Measurements from ENCODE around the gene GCSAM.

The GCSAM gene

DNA sequence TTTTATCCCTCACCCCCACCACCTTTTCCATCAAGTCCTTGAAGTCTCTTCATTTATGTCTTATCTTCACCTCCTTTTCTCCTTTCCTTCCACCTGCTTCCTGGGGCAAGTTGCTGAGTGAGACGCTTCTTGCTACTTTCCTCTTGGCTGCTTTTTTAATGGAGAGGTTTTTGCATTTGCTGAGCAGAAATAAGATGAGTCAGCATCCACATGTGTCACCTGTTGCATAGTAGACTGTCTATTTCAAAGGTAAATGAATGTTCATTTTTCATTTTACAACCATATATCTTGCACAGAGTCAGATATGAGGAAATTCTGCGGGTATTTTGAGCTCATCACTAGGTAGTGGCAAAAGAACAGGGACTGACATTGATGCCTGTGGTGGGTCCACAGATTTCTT, 28.3 kb downstream of the GCSAM start:
- no peak for DNase-seq (ENCODE audit: low read depth in 2 of 2)

- no peak for DNase-seq (ENCODE audit: low read depth in 2 of 2)
These were observed 31.1 kb downstream of the GCSAM start for GRCh38 chr3:112101916-112102315.

DNA sequence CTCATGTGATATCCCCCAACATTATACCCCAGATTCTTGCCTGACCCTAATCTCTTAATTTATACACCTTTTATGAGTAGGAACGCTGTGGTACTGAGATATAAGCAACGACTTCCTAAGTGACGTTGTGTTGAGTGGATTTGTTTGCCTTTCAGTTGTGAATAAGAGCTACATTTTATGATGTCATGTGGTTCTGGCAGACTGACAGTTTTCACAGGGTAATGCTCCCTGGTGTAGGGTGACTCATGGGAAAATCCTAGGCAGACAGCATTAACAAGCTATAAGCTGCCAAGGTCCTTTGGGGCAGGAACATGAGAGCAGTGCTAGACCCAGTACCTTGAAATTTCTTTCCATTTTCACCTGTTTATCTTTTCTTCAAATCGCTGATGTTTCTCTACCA, 35.7 kb downstream of the GCSAM start:
- peak in 1 of 2 donors; percentile 9 for DNase-seq (ENCODE audit: low read depth in 2 of 2)

DNA sequence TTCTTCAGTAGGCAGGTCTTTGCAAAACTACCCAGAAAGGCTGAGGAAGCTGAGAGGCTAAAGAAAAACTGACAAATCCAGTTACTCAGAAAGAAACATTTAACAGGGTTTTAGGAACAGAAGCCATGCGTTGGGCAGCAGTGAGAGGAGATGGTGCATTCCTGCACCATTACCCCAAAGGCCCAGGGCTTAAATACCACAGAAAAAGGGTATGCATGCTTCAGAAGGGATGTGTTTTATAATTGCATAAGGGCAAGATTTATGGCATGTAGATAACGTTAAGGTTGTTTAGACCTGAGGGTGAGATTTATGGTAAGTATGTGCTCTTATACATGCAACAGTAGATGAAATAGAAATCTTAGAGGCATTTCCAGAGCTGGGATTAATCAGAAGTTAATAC, 36.9 kb downstream of the GCSAM start:
- DNase-seq (ENCODE audit: low read depth in 2 of 2) = no peak

DNA sequence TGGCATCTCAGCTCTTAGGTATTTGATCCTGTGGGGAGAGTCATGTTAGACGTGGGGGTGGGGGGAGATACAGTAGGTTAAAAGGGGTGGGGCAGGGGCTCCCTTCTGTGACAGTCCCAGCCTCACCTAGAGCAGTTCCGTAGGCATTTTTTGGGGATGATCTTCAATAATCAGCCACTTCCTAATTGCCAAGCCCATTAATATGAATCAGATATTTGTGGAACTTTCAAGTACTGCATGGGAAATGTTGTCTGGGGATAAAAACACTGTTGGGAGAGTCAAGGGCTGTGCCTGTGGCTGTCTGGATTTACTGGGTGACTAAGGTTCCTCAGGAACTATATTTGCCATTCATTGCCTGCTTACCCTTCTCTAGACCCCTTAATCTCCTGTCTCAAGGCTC, 37.3 kb downstream of the GCSAM start:
- no peak for DNase-seq (ENCODE audit: low read depth in 2 of 2)

GRCh38 chr3:112093180-112093522, 39.9 kb downstream of the GCSAM start:
- DNase-seq (ENCODE audit: low read depth in 2 of 2) = no peak

DNA sequence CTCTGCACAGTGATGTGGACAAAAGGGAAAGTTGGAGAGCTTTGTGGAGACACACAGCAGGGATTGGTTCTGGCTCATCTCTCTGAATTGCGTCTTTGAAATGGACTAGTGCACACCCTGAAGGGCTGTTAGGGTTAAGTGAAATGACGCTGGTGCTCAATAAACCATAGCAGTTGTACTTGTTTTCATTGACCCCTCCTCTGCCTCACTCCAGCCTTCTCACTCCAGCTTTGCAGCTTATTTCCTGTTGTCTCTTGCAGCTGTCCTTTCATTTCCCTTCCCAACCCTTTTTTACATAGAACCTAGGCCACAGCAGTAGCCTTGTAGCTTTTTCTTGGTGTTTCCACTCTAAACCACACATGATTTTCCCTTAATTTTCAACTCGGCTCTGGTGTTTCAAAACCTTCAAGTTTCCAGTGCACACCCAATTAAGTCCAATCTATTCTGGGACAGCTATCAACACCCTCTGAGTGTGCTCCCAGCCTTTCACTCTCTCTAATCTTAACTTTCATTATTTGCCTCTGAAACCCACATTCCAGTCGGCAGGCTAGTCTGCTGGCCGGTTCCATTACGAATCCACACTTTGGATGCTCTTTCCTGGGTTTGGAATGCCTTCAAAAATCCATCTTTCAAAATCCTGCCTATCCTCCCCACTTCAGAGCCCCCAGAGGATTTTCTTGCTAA, 40.4 kb downstream of the GCSAM start:
- DNase-seq (ENCODE audit: low read depth in 2 of 2) = no peak

DNA sequence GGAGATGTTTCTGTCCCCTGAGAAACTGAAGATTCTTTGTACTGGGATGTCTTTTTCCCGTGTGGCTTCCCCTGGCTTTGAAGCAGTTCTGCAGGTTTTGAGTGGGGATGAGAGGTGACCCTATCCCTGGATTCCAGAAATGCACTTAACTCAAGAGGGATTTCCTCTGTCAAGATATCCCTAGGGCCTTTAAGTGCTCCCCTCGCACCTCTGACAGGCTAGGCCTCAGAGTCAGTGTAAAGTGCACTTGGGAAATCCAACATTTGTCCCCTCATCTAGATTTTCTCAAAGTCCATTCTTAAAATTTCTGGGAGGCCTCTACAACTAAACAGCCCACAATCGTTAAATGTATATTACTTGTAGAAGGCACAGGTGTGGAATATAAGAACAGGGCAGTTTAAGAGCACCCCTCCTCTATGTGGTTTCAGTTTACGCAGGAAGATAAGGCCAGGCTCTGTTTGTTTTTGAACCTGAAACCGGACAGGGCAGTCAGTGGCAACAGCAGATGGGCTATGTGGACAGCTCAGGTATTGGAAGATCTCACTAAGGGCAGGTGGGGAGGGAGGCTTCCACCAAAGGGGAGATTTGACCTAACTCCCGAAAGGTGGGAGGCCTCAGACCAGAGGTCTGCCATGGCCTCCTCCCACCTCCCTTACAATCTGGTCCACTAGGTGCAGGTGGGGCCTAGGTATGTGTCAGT, 42.0 kb downstream of the GCSAM start:
- DNase-seq (ENCODE audit: low read depth in 2 of 2) = no peak

- DNase-seq (ENCODE audit: low read depth in 2 of 2) = no peak
These were observed 42.8 kb downstream of the GCSAM start for GRCh38 chr3:112089956-112090886.

- DNase-seq (ENCODE audit: low read depth in 2 of 2) = no peak
These were observed 44.1 kb downstream of the GCSAM start for GRCh38 chr3:112088944-112089343.

DNA sequence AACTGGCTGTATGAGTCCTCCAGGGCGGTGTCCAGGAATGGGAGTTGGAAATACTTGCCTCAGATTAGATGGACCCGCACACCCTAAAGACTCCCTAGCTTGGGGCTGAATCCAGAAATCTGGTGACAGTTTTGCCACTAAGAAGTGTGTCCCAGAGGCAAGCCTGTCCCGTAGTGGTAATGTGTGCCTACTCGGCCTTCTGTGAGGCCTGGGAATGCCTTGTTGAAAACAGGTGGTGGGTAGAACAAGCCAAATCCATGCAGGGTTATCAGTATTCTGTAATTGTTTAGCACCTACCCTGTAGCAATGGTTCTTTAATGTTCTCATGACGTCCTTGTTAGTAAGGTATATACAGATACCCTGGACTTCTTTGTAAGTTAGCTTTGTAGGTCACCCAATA, 45.3 kb downstream of the GCSAM start:
- DNase-seq (ENCODE audit: low read depth in 2 of 2) = no peak

- DNase-seq (ENCODE audit: low read depth in 2 of 2) = no peak
These were observed 46.0 kb downstream of the GCSAM start for GRCh38 chr3:112086875-112087524.

DNA sequence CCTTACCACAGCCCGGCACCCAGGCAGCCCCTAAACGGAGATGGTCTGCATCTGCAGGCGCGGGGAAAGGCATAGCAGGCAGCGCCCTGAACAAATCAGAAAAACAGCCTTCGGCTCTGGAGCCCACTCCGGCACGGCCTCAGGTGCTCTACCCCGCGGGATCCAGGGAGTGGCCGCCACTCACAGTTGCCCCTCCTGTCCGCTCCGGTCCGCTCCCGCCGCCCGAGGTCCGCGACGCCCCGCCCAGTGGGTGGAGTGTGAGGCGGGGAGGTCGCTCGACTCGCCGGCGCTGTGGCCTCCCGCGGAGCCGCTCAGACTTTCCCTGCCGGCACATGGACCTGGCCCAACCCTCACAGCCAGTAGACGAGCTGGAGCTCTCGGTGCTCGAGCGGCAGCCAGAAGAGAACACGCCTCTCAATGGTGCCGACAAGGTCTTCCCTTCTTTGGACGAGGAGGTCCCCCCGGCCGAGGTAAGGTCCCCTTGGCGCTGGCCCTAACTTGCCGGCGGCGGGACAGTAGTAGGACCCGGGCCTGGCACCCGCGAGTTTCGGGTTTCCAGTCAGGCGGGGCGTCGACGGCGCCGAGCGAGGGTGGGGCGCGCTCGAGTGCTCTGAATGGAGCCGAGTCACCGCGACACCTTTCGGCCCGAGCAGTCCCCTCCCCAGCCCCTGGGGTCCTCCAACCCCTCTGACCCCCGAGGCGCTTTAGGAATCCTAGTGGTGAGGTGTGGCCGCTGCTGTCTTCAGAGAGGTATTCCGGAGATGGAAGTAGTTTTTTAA, 46.8 kb downstream of the GCSAM start, which contains the start of gene C3orf52:
C3orf52 (plus strand) TSS at position 314 of the 779 bp plus-strand sequence; CDS start at position 333, 19 bp downstream.
- DNase-seq (ENCODE audit: low read depth in 2 of 2) = peak; percentile 53 to 62

GRCh38 chr3:112085735-112086075, 47.3 kb downstream of the GCSAM start:
- DNase-seq (ENCODE audit: low read depth in 2 of 2) = no peak

GRCh38 chr3:112084980-112085705, 47.9 kb downstream of the GCSAM start:
- DNase-seq (ENCODE audit: low read depth in 2 of 2) = no peak

GRCh38 chr3:112083239-112083638, 49.8 kb downstream of the GCSAM start:
- no peak for DNase-seq (ENCODE audit: low read depth in 2 of 2)

DNA sequence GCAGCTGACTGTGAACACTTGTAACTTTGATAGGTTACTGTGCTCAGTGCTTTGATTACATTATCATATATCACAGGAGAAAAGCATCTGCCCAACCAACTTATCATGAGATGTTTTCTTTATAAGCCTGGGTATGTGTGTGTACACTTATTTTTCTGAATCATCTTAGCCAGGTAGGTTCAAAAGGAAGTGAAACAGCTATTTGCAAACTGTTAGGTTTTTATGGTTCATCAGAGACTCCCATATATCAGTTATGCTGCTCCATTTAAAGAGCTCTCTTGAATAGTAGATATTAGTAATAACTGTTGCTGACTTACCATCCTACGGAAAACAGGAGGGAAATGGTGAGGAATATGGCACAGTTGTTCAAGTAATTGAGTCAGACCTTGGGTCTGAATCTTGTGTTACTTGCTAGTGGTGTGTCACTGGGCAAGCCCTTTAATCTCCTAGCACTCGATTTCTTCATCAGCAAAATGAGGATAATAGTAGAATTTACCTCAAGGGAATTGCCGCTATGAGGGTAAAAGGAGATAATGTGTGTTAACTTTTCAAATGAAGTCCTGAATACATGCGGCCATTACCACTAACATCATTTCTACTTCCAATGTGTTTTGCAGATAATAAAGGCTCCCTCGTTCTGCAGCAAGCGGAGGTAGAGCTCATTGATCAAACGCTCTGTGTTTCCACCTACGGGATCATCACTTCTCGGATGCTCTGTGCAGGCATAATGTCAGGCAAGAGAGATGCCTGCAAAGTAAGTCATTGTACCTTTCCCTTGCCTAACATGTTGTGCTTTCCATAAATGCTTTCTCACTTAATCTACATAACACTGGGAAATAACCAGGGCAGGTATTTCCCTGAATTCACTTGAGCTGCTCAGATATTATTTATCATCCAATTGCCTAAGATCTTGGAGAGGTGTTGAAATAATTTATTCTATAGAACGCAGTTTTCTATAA, 54.6 kb downstream of the GCSAM start:
- DNase-seq (ENCODE audit: low read depth in 2 of 2) = no peak

DNA sequence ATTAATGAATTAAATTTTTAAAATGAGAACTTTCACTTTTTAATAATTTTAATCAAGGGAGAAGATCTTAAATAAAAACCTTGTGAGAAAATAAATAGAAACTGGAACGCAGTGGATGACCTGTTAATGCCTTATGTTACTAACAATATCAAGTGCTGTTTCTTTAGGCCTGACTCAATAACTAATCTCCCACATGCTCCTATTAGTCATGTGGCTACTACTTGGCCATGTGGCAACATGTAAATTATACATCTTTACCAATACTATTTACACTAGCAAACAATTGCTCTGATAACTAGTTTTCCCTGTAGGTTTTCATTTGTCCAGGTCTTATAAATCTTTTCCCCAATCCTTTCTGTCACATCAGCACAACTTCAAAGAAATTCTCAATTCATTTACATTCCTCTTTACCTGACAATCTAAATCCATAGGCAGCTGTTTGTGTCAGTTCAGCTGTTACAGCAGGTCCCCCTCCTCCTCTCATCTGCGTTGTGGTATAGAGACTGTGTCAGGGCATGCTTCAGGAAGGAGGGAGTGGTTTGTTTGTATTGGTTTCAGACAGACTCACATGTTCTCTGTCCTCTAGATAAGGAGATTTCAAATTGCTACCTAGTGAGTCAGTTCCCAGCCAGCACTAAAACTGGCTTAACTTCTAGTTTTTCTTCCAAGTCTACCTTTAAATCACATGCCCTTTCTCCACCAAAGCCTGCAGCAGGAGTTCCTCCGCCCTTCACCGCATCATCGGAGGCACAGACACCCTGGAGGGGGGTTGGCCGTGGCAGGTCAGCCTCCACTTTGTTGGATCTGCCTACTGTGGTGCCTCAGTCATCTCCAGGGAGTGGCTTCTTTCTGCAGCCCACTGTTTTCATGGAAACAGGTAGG, 58.2 kb downstream of the GCSAM start:
- DNase-seq (ENCODE audit: low read depth in 2 of 2) = no peak
